CD4-positive, CD25-positive, alpha-beta regulatory T cell (primary cell): Measurements from ENCODE around the gene STAP1. TPM values are rescaled to one million over a fixed set of nuclear protein-coding genes. Genes with fewer than 3 reads are reported as not detected.
"Not testable (repeated sequence)": the region's sequence is repeated elsewhere in the genome, so short reads cannot be mapped to it uniquely, and the experiment has no call there.

ENCODE experiments used
- ATAC-seq, 2 donors: fragments of 150-1000 bp; cut with Tn5 transposase; one replicate each; pipeline ENCODE4 v1.10.0; 2021; ENCODE audit warnings: low read depth in 2 of 2, moderate number of reproducible peaks in 2 of 2, moderate library complexity in 1 of 2
- DNase-seq, 3 donors: peaks; one replicate each; pipeline versions ENCODE4 v3.0.0 to v3.0.0-alpha.2; 2012 to 2022; ENCODE audit warnings: mixed read lengths in 1 of 3
- H3K27ac ChIP-seq: one replicate; pipeline ENCODE4 v1.7.0; 2013; ENCODE audit warnings: mild to moderate bottlenecking, low read length; ENCODE audit not compliant: insufficient read depth, poor library complexity, severe bottlenecking
- H3K27me3 ChIP-seq: one replicate; pipeline ENCODE4 v1.7.0; 2013; ENCODE audit warnings: low read length; ENCODE audit not compliant: control insufficient read depth, insufficient read depth
- H3K36me3 ChIP-seq: one replicate; pipeline ENCODE4 v1.7.0; 2013; ENCODE audit warnings: mild to moderate bottlenecking, low read length, moderate library complexity; ENCODE audit not compliant: control insufficient read depth, insufficient read depth
- H3K4me1 ChIP-seq: 2 replicates; pipeline ENCODE4 v1.7.0; 2013; ENCODE audit warnings: mild to moderate bottlenecking, low read length; ENCODE audit not compliant: insufficient read depth, control insufficient read depth, poor library complexity, severe bottlenecking
- H3K4me3 ChIP-seq: one replicate; pipeline ENCODE4 v1.7.0; 2013; ENCODE audit warnings: low read depth, mild to moderate bottlenecking, low read length, moderate library complexity
- H3K9me3 ChIP-seq, 2 experiments: 1 replicate in 1 of 2; 2 replicates in 1 of 2; pipeline ENCODE4 v1.7.0; 2013; ENCODE audit warnings: low read length in 2 of 2, mild to moderate bottlenecking in 1 of 2, moderate library complexity in 1 of 2; ENCODE audit not compliant: control insufficient read depth in 2 of 2
- H3K27ac Mint-ChIP-seq, 3 donors: one replicate each; pipeline ENCODE4 v1.8.0; 2020 to 2022; ENCODE audit warnings: mild to moderate bottlenecking in 3 of 3, mixed read lengths in 3 of 3, moderate library complexity in 2 of 3
- H3K27me3 Mint-ChIP-seq: one replicate; pipeline ENCODE4 v1.8.0; 2022; ENCODE audit warnings: mild to moderate bottlenecking, mixed read lengths
- H3K36me3 Mint-ChIP-seq: one replicate; pipeline ENCODE4 v1.8.0; 2020; ENCODE audit warnings: mixed read lengths
- H3K4me1 Mint-ChIP-seq, 4 donors: one replicate each; pipeline ENCODE4 v1.8.0; 2020 to 2022; ENCODE audit warnings: mixed read lengths in 4 of 4, mild to moderate bottlenecking in 1 of 4
- H3K4me3 Mint-ChIP-seq, 4 donors: one replicate each; pipeline ENCODE4 v1.8.0; 2020 to 2022; ENCODE audit warnings: mild to moderate bottlenecking in 4 of 4, mixed read lengths in 4 of 4, moderate library complexity in 3 of 4
- H3K9me3 Mint-ChIP-seq, 7 donors: one replicate each; pipeline ENCODE4 v1.8.0; 2020 to 2022; ENCODE audit warnings: mixed read lengths in 7 of 7, mild to moderate bottlenecking in 3 of 7, moderate library complexity in 2 of 7
- polyA plus RNA-seq, 4 donors: library from polyadenylated mRNA; unstranded; fragments of 300-500 nt; fragmentation: Illumina TruSeq; gene quantifications; one replicate each; pipeline ENCODE4 v1.2.3, GENCODE V29; 2021
- total RNA-seq: library from RNA; stranded (reverse); gene quantifications from one replicate; pipeline ENCODE4 v1.2.3, GENCODE V29; 2022

STAP1 gene
- total and polyA plus RNA-seq, 5 donors from 2014 or later = 0.99 to 2.9 (median 1.3) TPM

- Mint-ChIP-seq H3K9me3 (peaks cover 0 to 11% (median 3%) of the 10 kb centered on the region in 7 donors), H3K27me3 (no peaks in the 10 kb centered on the region), H3K27ac (no peak overlapping the region), H3K36me3 (peaks cover 39% of the 10 kb centered on the region), H3K4me1 (no peaks in the 10 kb centered on the region), H3K4me3 (no peak overlapping the region)
- ATAC-seq = no peak
- H3K4me3 ChIP-seq = no peak overlapping the region
- DNase-seq = no peak
- H3K27me3 ChIP-seq = no peaks in the 10 kb centered on the region
- no peaks in the 10 kb centered on the region for H3K9me3 ChIP-seq
- H3K27ac ChIP-seq = no peak overlapping the region
- H3K4me1 ChIP-seq = no peaks in the 10 kb centered on the region
- peaks cover 40% of the 10 kb centered on the region for H3K36me3 ChIP-seq
These were observed 58.0 kb downstream of the STAP1 start for GRCh38 chr4:67616478-67616877.

GRCh38 chr4:67624939-67625338 lies 66.4 kb downstream of the STAP1 start:
- Histone ChIP-seq H3K9me3 (no peaks in the 10 kb centered on the region), H3K27me3 (no peaks in the 10 kb centered on the region), H3K4me3 (no peak overlapping the region), H3K27ac (no peak overlapping the region), H3K36me3 (peaks cover 75% of the 10 kb centered on the region), H3K4me1 (no peaks in the 10 kb centered on the region)
- H3K27me3 Mint-ChIP-seq = no peaks in the 10 kb centered on the region
- peaks cover 0 to 6% (median under 1%) of the 10 kb centered on the region in 4 donors for H3K4me1 Mint-ChIP-seq
- H3K4me3 Mint-ChIP-seq = no peak overlapping the region
- no peak for DNase-seq
- H3K9me3 Mint-ChIP-seq = no peaks in the 10 kb centered on the region
- peaks cover 35% of the 10 kb centered on the region for H3K36me3 Mint-ChIP-seq
- ATAC-seq = no peak
- no peak overlapping the region for H3K27ac Mint-ChIP-seq

GRCh38 chr4:67632492-67632891 lies 74.0 kb downstream of the STAP1 start:
- H3K4me3 ChIP-seq = no peak overlapping the region
- H3K27me3 Mint-ChIP-seq = no peaks in the 10 kb centered on the region
- H3K36me3 ChIP-seq = peaks cover 69% of the 10 kb centered on the region
- peaks cover 0 to 17% (median 12%) of the 10 kb centered on the region in 4 donors for H3K4me1 Mint-ChIP-seq
- H3K9me3 ChIP-seq = no peaks in the 10 kb centered on the region
- DNase-seq = peak in 1 of 3 donors; percentile 81
- H3K4me3 Mint-ChIP-seq = no peak overlapping the region
- H3K27me3 ChIP-seq = no peaks in the 10 kb centered on the region
- peak in 1 of 2 donors; percentile 86 for ATAC-seq
- H3K27ac ChIP-seq = no peak overlapping the region
- H3K4me1 ChIP-seq = no peaks in the 10 kb centered on the region
- peaks cover 54% of the 10 kb centered on the region for H3K36me3 Mint-ChIP-seq
- H3K9me3 Mint-ChIP-seq = peaks cover 0 to 2% (median 0%) of the 10 kb centered on the region in 7 donors
- no peak overlapping the region for H3K27ac Mint-ChIP-seq

- H3K4me1 Mint-ChIP-seq = peaks cover 0 to 17% (median 9%) of the 10 kb centered on the region in 4 donors
- H3K9me3 Mint-ChIP-seq = peaks cover 0 to 2% (median 0%) of the 10 kb centered on the region in 7 donors
- Histone ChIP-seq H3K4me1 (no peaks in the 10 kb centered on the region), H3K27me3 (no peaks in the 10 kb centered on the region), H3K36me3 (peaks cover 61% of the 10 kb centered on the region), H3K27ac (no peak overlapping the region), H3K9me3 (no peaks in the 10 kb centered on the region), H3K4me3 (no peak overlapping the region)
- no peaks in the 10 kb centered on the region for H3K27me3 Mint-ChIP-seq
- DNase-seq (no peak), ATAC-seq (no peak)
- H3K27ac Mint-ChIP-seq = no peak overlapping the region
- peaks cover 51% of the 10 kb centered on the region for H3K36me3 Mint-ChIP-seq
- no peak overlapping the region for H3K4me3 Mint-ChIP-seq
These were observed 76.2 kb downstream of the STAP1 start for GRCh38 chr4:67634741-67635140.

- H3K4me3 Mint-ChIP-seq = no peak overlapping the region
- H3K36me3 Mint-ChIP-seq = peaks cover 51% of the 10 kb centered on the region
- H3K27ac Mint-ChIP-seq = no peak overlapping the region
- Histone ChIP-seq H3K9me3 (no peaks in the 10 kb centered on the region), H3K27me3 (no peaks in the 10 kb centered on the region), H3K36me3 (peaks cover 58% of the 10 kb centered on the region), H3K4me1 (no peaks in the 10 kb centered on the region), H3K27ac (no peak overlapping the region), H3K4me3 (no peak overlapping the region)
- H3K4me1 Mint-ChIP-seq = peaks cover 0 to 17% (median 9%) of the 10 kb centered on the region in 4 donors
- DNase-seq (no peak), ATAC-seq (no peak)
- no peaks in the 10 kb centered on the region for H3K27me3 Mint-ChIP-seq
- peaks cover 0 to 2% (median 0%) of the 10 kb centered on the region in 7 donors for H3K9me3 Mint-ChIP-seq
These were observed 76.8 kb downstream of the STAP1 start for GRCh38 chr4:67635331-67635730.

DNA sequence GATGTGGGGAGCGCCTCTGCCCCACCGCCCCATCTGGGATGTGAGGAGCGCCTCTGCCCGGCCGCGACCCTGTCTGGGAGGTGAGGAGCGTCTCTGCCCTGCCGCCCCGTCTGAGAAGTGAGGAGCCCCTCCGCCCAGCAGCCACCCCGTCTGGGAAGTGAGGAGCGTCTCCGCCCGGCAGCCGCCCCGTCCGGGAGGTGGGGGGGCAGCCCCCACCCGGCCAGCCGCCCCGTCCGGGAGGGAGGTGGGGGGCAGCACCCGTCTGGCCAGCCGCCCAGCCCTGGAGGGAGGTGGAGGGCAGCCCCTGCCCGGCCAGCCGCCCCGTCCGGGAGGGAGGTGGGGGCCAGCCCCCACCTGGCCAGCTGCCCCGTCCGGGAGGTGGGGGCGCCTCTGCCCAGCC lies 78.5 kb downstream of the STAP1 start:
- peaks cover 41% of the 10 kb centered on the region for H3K36me3 Mint-ChIP-seq
- not testable (repeated sequence) for H3K9me3 Mint-ChIP-seq, H3K27ac Mint-ChIP-seq, H3K4me3 Mint-ChIP-seq, H3K4me1 ChIP-seq, H3K27me3 ChIP-seq, H3K4me3 ChIP-seq, DNase-seq, H3K27ac ChIP-seq, ATAC-seq, H3K27me3 Mint-ChIP-seq, H3K9me3 ChIP-seq
- peaks cover 49% of the 10 kb centered on the region for H3K36me3 ChIP-seq
- peaks cover 0 to 17% (median 9%) of the 10 kb centered on the region in 4 donors for H3K4me1 Mint-ChIP-seq

DNA sequence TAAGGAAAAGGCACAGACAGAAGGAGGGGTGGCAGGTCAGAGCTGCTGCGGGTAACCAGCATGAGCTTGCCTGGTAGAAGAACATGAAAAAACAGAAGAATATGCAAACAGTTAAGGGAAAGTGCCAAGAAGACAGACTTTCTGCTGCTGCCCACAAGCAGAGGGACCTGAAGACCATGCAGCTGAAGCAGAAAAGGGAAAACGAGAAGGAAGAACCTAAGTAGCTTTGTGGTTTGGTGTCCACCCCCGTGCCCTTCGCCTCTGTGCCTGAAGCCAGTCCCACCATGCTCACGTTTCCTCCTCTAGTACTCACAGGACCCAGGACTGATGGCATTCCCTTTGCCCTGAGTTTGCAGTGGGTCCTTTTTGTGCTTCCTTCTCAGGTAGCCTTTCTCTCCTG lies 79.6 kb downstream of the STAP1 start:
- H3K9me3 Mint-ChIP-seq = peaks cover 0 to 2% (median 0%) of the 10 kb centered on the region in 7 donors
- Histone ChIP-seq H3K27me3 (no peaks in the 10 kb centered on the region), H3K4me3 (no peak overlapping the region), H3K9me3 (no peaks in the 10 kb centered on the region), H3K27ac (no peak overlapping the region), H3K36me3 (peaks cover 41% of the 10 kb centered on the region), H3K4me1 (no peaks in the 10 kb centered on the region)
- H3K4me1 Mint-ChIP-seq = peaks cover 0 to 10% (median 3%) of the 10 kb centered on the region in 4 donors
- peaks cover 40% of the 10 kb centered on the region for H3K36me3 Mint-ChIP-seq
- H3K4me3 Mint-ChIP-seq = no peak overlapping the region
- no peaks in the 10 kb centered on the region for H3K27me3 Mint-ChIP-seq
- ATAC-seq = no peak
- H3K27ac Mint-ChIP-seq = peak overlapping the region in 1 of 3 donors; percentile 83
- DNase-seq = no peak

GRCh38 chr4:67651536-67651935 lies 93.0 kb downstream of the STAP1 start:
- no peak for ATAC-seq
- no peak overlapping the region for H3K27ac ChIP-seq
- no peak overlapping the region for H3K4me3 Mint-ChIP-seq
- no peak overlapping the region for H3K4me3 ChIP-seq
- no peak overlapping the region for H3K27ac Mint-ChIP-seq
- no peaks in the 10 kb centered on the region for H3K27me3 Mint-ChIP-seq
- DNase-seq = no peak
- peaks cover 0 to 7% (median 5%) of the 10 kb centered on the region in 4 donors for H3K4me1 Mint-ChIP-seq
- no peaks in the 10 kb centered on the region for H3K4me1 ChIP-seq
- no peaks in the 10 kb centered on the region for H3K27me3 ChIP-seq
- peaks cover 55% of the 10 kb centered on the region for H3K36me3 Mint-ChIP-seq
- peaks cover 0 to 6% (median 0%) of the 10 kb centered on the region in 7 donors for H3K9me3 Mint-ChIP-seq
- H3K9me3 ChIP-seq = no peaks in the 10 kb centered on the region
- H3K36me3 ChIP-seq = peaks cover 20% of the 10 kb centered on the region
